PC-9 (cell line): ENCODE measurements around the gene C1orf105. TPM values are rescaled to one million over a fixed set of nuclear protein-coding genes. Genes with fewer than 3 reads are reported as not detected.

Source experiments
- BruUV-seq: library from RNA; stranded (reverse); fragments of 400-500 nt; replicated peaks from 2 replicates; lab custom pipeline; 2021; lab: Mats Ljungman, UMichigan
- CTCF ChIA-PET: fragments of 300-600 bp; sonication (Branson Sonifier 250); formaldehyde crosslinking; loops from one replicate; lab custom pipeline; 2022; ENCODE audit warnings: antibody characterized with exemption; lab: Charles Lee
- POLR2A ChIA-PET: fragments of 300-600 bp; sonication (Branson Sonifier 250); formaldehyde crosslinking; loops from one replicate; lab custom pipeline; 2022; ENCODE audit warnings: antibody characterized with exemption; ENCODE audit not compliant: unreplicated experiment; lab: Charles Lee
- DNase-seq, 2 experiments: peaks; one replicate each; pipeline versions ENCODE4 v3.0.0 to v3.0.0-alpha.2; 2015 to 2022; ENCODE audit warnings: mixed read lengths in 1 of 2
- H2AFZ ChIP-seq: fragments of 200-600 bp; sonication (generic); 2 replicates; pipeline ENCODE4 v1.8.1; 2017; ENCODE audit warnings: antibody characterized with exemption
- H3F3A ChIP-seq: fragments of 200-600 bp; sonication (generic); 2 replicates; pipeline ENCODE4 v1.8.1; 2017; ENCODE audit warnings: antibody characterized with exemption, mild to moderate bottlenecking, low read depth; ENCODE audit not compliant: insufficient read depth
- H3K27ac ChIP-seq: fragments of 200-600 bp; sonication (generic); 2 replicates; pipeline ENCODE4 v1.6.1; 2016; ENCODE audit warnings: mixed run types
- H3K27me3 ChIP-seq: fragments of 200-600 bp; sonication (generic); 2 replicates; pipeline ENCODE4 v1.6.1; 2016; ENCODE audit warnings: low read depth, mixed run types; ENCODE audit not compliant: insufficient read depth
- H3K36me3 ChIP-seq: fragments of 200-600 bp; sonication (generic); 2 replicates; pipeline ENCODE4 v1.6.1; 2016; ENCODE audit warnings: low read depth, mixed run types
- H3K4me1 ChIP-seq: fragments of 200-600 bp; sonication (generic); replicated peaks from 2 replicates; pipeline ENCODE4 v1.6.1; 2016; ENCODE audit warnings: mixed run types; ENCODE audit not compliant: insufficient read depth
- H3K4me2 ChIP-seq: fragments of 200-600 bp; sonication (generic); 2 replicates; pipeline ENCODE4 v1.6.1; 2017; ENCODE audit warnings: mixed run types
- H3K4me3 ChIP-seq: fragments of 200-600 bp; sonication (generic); 2 replicates; pipeline ENCODE4 v1.6.1; 2016; ENCODE audit warnings: mixed run types
- H3K79me2 ChIP-seq: fragments of 200-600 bp; sonication (generic); 2 replicates; pipeline ENCODE4 v1.6.1; 2017; ENCODE audit warnings: low read depth, mixed run types
- H3K9me2 ChIP-seq: fragments of 200-600 bp; sonication (generic); 2 replicates; pipeline ENCODE4 v1.8.1; 2017; ENCODE audit warnings: mild to moderate bottlenecking; ENCODE audit not compliant: insufficient read depth
- H3K9me3 ChIP-seq: fragments of 200-600 bp; sonication (generic); 2 replicates; pipeline ENCODE4 v1.8.1; 2016; ENCODE audit warnings: low read depth; ENCODE audit not compliant: insufficient read depth
- H4K20me1 ChIP-seq: fragments of 200-600 bp; sonication (generic); 2 replicates; pipeline ENCODE4 v1.8.1; 2017; ENCODE audit not compliant: insufficient read depth
- EZH2 ChIP-seq: fragments of 200-600 bp; sonication (generic); IDR thresholded peaks from 2 replicates; pipeline ENCODE4 v1.8.0; 2017; ENCODE audit warnings: antibody characterized with exemption, low read depth
- intact Hi-C: fragments of 100-400 bp; cut with micrococcal nuclease; formaldehyde crosslinking; loops from one replicate; pipeline ENCODE4 v1.10.0; 2022; ENCODE audit not compliant: unreplicated experiment
- total RNA-seq: library from RNA; stranded (reverse); gene quantifications from 2 replicates; pipeline ENCODE4 v1.2.3, GENCODE V29; 2021
- TF ChIP-seq, protein P1 (sequence below): fragments of 200-600 bp; sonication (generic); conservative IDR thresholded peaks from 2 replicates; pipeline ENCODE4 v1.6.1; 2017; ENCODE audit warnings: mixed run types, antibody characterized with exemption, mild to moderate bottlenecking, moderate library complexity

C1orf105 gene
- total RNA-seq, 1 experiment from 2014 or later = not detected

DNA sequence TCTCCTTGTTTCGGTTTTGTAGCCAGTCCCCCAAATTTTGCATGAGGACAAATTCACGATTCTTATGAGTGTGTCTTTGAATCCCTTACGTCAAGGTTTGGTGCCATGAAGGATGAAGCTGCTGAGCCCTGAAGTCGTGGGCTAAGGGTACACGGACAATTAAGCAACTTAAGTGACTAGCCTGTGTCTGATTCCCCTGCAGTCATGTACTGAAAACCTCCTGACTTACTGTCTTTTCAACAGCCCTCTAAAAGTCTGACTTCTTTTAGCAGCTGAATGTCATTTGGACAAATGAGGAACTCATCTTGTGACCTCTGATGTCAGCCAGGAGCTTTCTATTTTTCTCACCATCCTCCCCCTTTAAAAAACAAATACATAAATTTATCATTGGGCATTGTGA is 27.1 kb upstream of the C1orf105 start:
- Histone ChIP-seq H3K4me2 (no peak overlapping the region), H4K20me1 (no peaks in the 10 kb centered on the region), H3K9me3 (no peaks in the 10 kb centered on the region), H3K9me2 (no peaks in the 10 kb centered on the region), H2AFZ (no peak overlapping the region), H3K79me2 (no peaks in the 10 kb centered on the region), H3F3A (no peaks in the 10 kb centered on the region), H3K4me1 (no peaks in the 10 kb centered on the region), H3K4me3 (no peak overlapping the region), H3K36me3 (no peaks in the 10 kb centered on the region), H3K27me3 (no peaks in the 10 kb centered on the region), H3K27ac (no peak overlapping the region)
- no peak for TF ChIP-seq EZH2
- TF ChIP-seq, protein P1, sequence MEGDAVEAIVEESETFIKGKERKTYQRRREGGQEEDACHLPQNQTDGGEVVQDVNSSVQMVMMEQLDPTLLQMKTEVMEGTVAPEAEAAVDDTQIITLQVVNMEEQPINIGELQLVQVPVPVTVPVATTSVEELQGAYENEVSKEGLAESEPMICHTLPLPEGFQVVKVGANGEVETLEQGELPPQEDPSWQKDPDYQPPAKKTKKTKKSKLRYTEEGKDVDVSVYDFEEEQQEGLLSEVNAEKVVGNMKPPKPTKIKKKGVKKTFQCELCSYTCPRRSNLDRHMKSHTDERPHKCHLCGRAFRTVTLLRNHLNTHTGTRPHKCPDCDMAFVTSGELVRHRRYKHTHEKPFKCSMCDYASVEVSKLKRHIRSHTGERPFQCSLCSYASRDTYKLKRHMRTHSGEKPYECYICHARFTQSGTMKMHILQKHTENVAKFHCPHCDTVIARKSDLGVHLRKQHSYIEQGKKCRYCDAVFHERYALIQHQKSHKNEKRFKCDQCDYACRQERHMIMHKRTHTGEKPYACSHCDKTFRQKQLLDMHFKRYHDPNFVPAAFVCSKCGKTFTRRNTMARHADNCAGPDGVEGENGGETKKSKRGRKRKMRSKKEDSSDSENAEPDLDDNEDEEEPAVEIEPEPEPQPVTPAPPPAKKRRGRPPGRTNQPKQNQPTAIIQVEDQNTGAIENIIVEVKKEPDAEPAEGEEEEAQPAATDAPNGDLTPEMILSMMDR = no peak
- DNase-seq = no peak
- POLR2A ChIA-PET = no interaction called here
- CTCF ChIA-PET = no interaction called here
- no TSS peak for BruUV-seq
- intact Hi-C loops = no loop called here

DNA sequence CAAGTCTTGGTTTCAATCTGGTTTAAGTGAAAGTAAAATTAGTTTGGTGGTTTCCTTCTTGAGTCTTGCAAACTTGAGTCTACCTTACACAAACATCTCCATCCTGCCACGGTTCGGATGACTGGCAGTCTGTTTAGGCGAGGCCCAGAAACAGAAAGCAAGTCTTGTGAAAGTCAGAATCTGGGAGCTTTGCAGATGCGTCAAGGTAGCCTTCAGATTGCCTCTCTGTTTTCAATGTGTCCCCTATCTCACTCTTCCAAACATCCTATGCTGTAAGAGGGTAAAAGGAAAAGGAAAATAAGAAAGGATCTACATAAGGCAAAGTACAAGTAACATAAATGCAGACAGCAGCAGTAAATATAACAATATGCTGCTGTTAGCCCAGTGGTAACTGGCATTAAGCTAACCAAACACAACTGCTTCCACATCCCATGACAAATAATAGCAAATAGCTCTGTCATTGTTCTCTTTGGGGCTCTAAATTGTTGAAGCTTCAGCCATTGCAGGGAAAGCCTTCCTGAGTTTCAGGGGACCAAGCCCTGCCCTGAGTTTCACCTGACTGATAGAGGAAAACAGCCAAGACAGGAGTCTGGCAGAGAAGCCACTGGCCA is 26.2 kb upstream of the C1orf105 start:
- Histone ChIP-seq H3K79me2 (no peaks in the 10 kb centered on the region), H3K9me3 (no peaks in the 10 kb centered on the region), H3K4me1 (no peaks in the 10 kb centered on the region), H3F3A (no peaks in the 10 kb centered on the region), H2AFZ (no peak overlapping the region), H3K9me2 (no peaks in the 10 kb centered on the region), H3K4me3 (no peak overlapping the region), H3K27ac (no peak overlapping the region), H3K36me3 (no peaks in the 10 kb centered on the region), H4K20me1 (no peaks in the 10 kb centered on the region), H3K27me3 (no peaks in the 10 kb centered on the region), H3K4me2 (no peak overlapping the region)
- ChIA-PET CTCF (interaction anchor here (0.7 kb wide), 1 partner anchor 50 kb away, joined by 5 read pairs; no protein-coding TSS in a partner anchor), POLR2A (interaction anchor here (0.6 kb wide), 1 partner anchor 34 kb away, joined by 3 read pairs; no protein-coding TSS in a partner anchor)
- DNase-seq = no peak
- no TSS peak for BruUV-seq
- TF ChIP-seq, protein P1 = no peak
- no peak for TF ChIP-seq EZH2
- intact Hi-C loops = no loop called here

DNA sequence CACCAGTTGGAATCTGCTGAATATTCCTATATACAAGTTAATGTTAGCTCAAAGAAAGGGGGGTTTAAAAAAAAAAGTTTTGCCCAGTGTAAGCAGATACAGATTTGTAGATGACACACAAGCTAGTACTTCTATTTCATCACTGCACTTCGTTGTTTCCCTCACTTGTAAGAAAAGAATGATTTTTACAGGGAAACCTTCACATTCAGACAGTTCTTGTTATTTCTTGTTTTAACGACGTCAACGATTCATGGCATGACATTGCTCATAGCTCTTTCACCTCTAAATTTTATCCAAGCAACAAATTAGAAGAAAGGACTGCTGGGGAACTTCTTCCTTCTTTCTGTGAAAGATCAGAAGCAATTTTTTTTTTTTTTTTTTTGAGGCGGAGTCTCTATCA is 25.7 kb upstream of the C1orf105 start:
- TF ChIP-seq, protein P1 = no peak
- no peak for TF ChIP-seq EZH2
- Histone ChIP-seq H3K27ac (no peak overlapping the region), H4K20me1 (no peaks in the 10 kb centered on the region), H3K9me2 (no peaks in the 10 kb centered on the region), H3F3A (no peaks in the 10 kb centered on the region), H3K4me2 (no peak overlapping the region), H2AFZ (no peak overlapping the region), H3K36me3 (no peaks in the 10 kb centered on the region), H3K79me2 (no peaks in the 10 kb centered on the region), H3K27me3 (no peaks in the 10 kb centered on the region), H3K4me3 (no peak overlapping the region), H3K4me1 (no peaks in the 10 kb centered on the region), H3K9me3 (no peaks in the 10 kb centered on the region)
- no peak for DNase-seq
- intact Hi-C loops = loop anchor here (5.0 kb wide), 1 partner anchor 303 kb away; no protein-coding TSS in a partner anchor
- ChIA-PET POLR2A (interaction anchor here (0.6 kb wide), 1 partner anchor 35 kb away, joined by 3 read pairs; no protein-coding TSS in a partner anchor), CTCF (interaction anchor here (0.7 kb wide), 1 partner anchor 50 kb away, joined by 5 read pairs; no protein-coding TSS in a partner anchor)
- BruUV-seq = no TSS peak
